Choroid plexus epithelial cell (primary cell): ENCODE measurements around the gene CLNK.
A peak's percentile ranks its signal among the peaks of the same experiment; 100 is the strongest.

ENCODE experiments used
- DNase-seq: peaks from one replicate; pipeline ENCODE4 v3.0.0-alpha.2; 2010; ENCODE audit warnings: low read depth
- H3K4me3 ChIP-seq: 2 replicates; pipeline ENCODE4 v1.5.1; 2011; ENCODE audit warnings: low read depth, mild to moderate bottlenecking, control low read depth, low read length, moderate library complexity
- CTCF ChIP-seq: conservative IDR thresholded peaks from 2 replicates; pipeline ENCODE4 v1.5.1; 2011; ENCODE audit warnings: low read depth, mild to moderate bottlenecking, control low read depth, inconsistent platforms, low read length, moderate library complexity

CLNK gene

GRCh38 chr4:10554694-10555093 lies 129.9 kb downstream of the CLNK start:
- no peak overlapping the region for H3K4me3 ChIP-seq
- TF ChIP-seq CTCF = peak; percentile 84
- peak; percentile 80 for DNase-seq

- DNase-seq = no peak
- H3K4me3 ChIP-seq = no peak overlapping the region
- no peak for TF ChIP-seq CTCF
Measured at GRCh38 chr4:10554121-10554520, 130.4 kb downstream of the CLNK start.

- no peak for DNase-seq
- H3K4me3 ChIP-seq = no peak overlapping the region
- no peak for TF ChIP-seq CTCF
Measured at GRCh38 chr4:10552591-10553280, 131.8 kb downstream of the CLNK start.

GRCh38 chr4:10535912-10536311 lies 148.7 kb downstream of the CLNK start:
- no peak overlapping the region for H3K4me3 ChIP-seq
- no peak for DNase-seq
- no peak for TF ChIP-seq CTCF

- TF ChIP-seq CTCF = no peak
- H3K4me3 ChIP-seq = no peak overlapping the region
- no peak for DNase-seq
Measured at GRCh38 chr4:10534820-10535219, 149.7 kb downstream of the CLNK start.

GRCh38 chr4:10532155-10532554 lies 152.4 kb downstream of the CLNK start:
- H3K4me3 ChIP-seq = no peak overlapping the region
- no peak for TF ChIP-seq CTCF

GRCh38 chr4:10530137-10530786 lies 154.3 kb downstream of the CLNK start:
- H3K4me3 ChIP-seq = no peak overlapping the region
- TF ChIP-seq CTCF = no peak
- DNase-seq = peak; percentile 79

More at GRCh38 chr4:10532155-10532554, 152.4 kb downstream of the CLNK start:
- DNase-seq = no peak
